Loucy (cell line): Measurements from ENCODE around the gene SEMA4C.

ENCODE experiments used
- EZH2phosphoT487 ChIP-seq: fragments of 200-600 bp; IDR thresholded peaks from 2 replicates; pipeline ENCODE4 v1.6.1; 2018; ENCODE audit warnings: antibody characterized with exemption, mild to moderate bottlenecking, moderate library complexity, borderline replicate concordance
- TF ChIP-seq, protein P1 (sequence below): fragments of 200-600 bp; sonication (generic); conservative IDR thresholded peaks from 2 replicates; pipeline ENCODE4 v1.5.1; 2014; ENCODE audit warnings: mild to moderate bottlenecking, antibody characterized with exemption, low read length

DNA sequence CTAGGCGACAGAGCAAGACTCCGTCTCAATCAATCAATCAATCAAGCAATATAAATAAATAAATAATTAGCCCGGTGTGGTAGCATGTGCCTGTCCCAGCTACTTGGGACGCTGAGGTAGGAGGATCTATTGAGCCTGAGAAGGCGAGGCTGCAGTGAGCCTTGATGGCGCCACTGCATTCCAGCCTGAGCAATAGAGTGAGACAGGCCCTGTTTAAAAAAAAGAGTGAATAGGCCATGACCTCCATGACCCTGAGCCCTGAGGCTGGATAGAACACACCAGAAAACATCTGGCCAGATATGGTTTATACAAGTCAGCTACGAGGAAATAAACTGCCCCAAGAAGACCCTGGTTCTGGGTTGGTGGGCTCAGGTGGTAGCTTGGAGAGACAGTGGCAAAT is 20.4 kb upstream of the SEMA4C start:
- TF ChIP-seq, protein P1, sequence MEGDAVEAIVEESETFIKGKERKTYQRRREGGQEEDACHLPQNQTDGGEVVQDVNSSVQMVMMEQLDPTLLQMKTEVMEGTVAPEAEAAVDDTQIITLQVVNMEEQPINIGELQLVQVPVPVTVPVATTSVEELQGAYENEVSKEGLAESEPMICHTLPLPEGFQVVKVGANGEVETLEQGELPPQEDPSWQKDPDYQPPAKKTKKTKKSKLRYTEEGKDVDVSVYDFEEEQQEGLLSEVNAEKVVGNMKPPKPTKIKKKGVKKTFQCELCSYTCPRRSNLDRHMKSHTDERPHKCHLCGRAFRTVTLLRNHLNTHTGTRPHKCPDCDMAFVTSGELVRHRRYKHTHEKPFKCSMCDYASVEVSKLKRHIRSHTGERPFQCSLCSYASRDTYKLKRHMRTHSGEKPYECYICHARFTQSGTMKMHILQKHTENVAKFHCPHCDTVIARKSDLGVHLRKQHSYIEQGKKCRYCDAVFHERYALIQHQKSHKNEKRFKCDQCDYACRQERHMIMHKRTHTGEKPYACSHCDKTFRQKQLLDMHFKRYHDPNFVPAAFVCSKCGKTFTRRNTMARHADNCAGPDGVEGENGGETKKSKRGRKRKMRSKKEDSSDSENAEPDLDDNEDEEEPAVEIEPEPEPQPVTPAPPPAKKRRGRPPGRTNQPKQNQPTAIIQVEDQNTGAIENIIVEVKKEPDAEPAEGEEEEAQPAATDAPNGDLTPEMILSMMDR: no peak
- TF ChIP-seq EZH2phosphoT487: no peak
